Posterior vena cava (tissue), 2 donors: Measurements from ENCODE around the gene KCNQ1. TPM values are rescaled to one million over a fixed set of nuclear protein-coding genes. Genes with fewer than 3 reads are reported as not detected.
A peak's percentile ranks its signal among the peaks of the same experiment; 100 is the strongest.

Experiments used
- DNase-seq: peaks from one replicate; pipeline ENCODE4 v3.0.0-alpha.2; 2020; ENCODE audit warnings: low spot score
- intact Hi-C, 2 donors: fragments of 100-400 bp; cut with DNase I; formaldehyde crosslinking; loops; one replicate each; pipeline versions ENCODE4 v1.14.1 to v1.14.2; 2022 to 2023
- total RNA-seq, 2 donors: library from RNA; stranded (reverse); fragmentation: NEBNext Ultra II Directional; extraction: Animal tissue kit (Norgen Biotek cat#: 25700); gene quantifications; one replicate each; pipeline ENCODE4 v1.2.1, GENCODE V29; 2021
- donor health status: DM: yes; HTN: yes; CAD: no.
- donor health status: DM: yes; HTN: yes; CAD: no.

KCNQ1 gene
- total RNA-seq, 2 donors from 2014 or later: 4.7 to 7.2 TPM

GRCh38 chr11:2549080-2549479, 104.3 kb downstream of the KCNQ1 start:
- intact Hi-C loops: no loop called here
- DNase-seq: peak; percentile 73

GRCh38 chr11:2549491-2549875, 104.7 kb downstream of the KCNQ1 start:
- intact Hi-C loops: no loop called here
- DNase-seq: peak; percentile 66

GRCh38 chr11:2549876-2550605, 105.2 kb downstream of the KCNQ1 start:
- DNase-seq: peak; percentile 78
- intact Hi-C loops: no loop called here

GRCh38 chr11:2550606-2550970, 105.8 kb downstream of the KCNQ1 start:
- DNase-seq: no peak
- intact Hi-C loops: no loop called here

- intact Hi-C loops: no loop called here
- DNase-seq: peak; percentile 26
Measured at GRCh38 chr11:2551131-2551530, 106.3 kb downstream of the KCNQ1 start.

GRCh38 chr11:2552210-2552609, 107.4 kb downstream of the KCNQ1 start:
- intact Hi-C loops: no loop called here
- no peak for DNase-seq

- intact Hi-C loops: no loop called here
- no peak for DNase-seq
Measured at GRCh38 chr11:2553198-2553597, 108.4 kb downstream of the KCNQ1 start.

- intact Hi-C loops: loop anchor here in 1 of 2 donors (2.0 kb wide), 1 partner anchor 53 kb away; no protein-coding TSS in a partner anchor
Measured at GRCh38 chr11:2553886-2554285, 109.1 kb downstream of the KCNQ1 start.

GRCh38 chr11:2554338-2555207, 109.8 kb downstream of the KCNQ1 start:
- DNase-seq: peak; percentile 46
- intact Hi-C loops: loop anchor here in 1 of 2 donors (2.0 kb wide), 1 partner anchor 52 kb away; no protein-coding TSS in a partner anchor

More at GRCh38 chr11:2553886-2554285, 109.1 kb downstream of the KCNQ1 start:
- peak; percentile 30 for DNase-seq

GRCh38 chr11:2555336-2555735, 110.5 kb downstream of the KCNQ1 start:
- intact Hi-C loops: loop anchor here in 1 of 2 donors (2.0 kb wide), 1 partner anchor 51 kb away; no protein-coding TSS in a partner anchor
- peak; percentile 74 for DNase-seq

- DNase-seq: peak; percentile 72
- intact Hi-C loops: loop anchor here in 1 of 2 donors (2.0 kb wide), 1 partner anchor 51 kb away; no protein-coding TSS in a partner anchor
Measured at GRCh38 chr11:2555891-2556290, 111.1 kb downstream of the KCNQ1 start.

- intact Hi-C loops: no loop called here
- DNase-seq: peak; percentile 34
Measured at GRCh38 chr11:2557381-2557780, 112.6 kb downstream of the KCNQ1 start.

- intact Hi-C loops: no loop called here
- peak; percentile 72 for DNase-seq
Measured at GRCh38 chr11:2558397-2558796, 113.6 kb downstream of the KCNQ1 start.

- DNase-seq: peak; percentile 54
- intact Hi-C loops: no loop called here
Measured at GRCh38 chr11:2558861-2559526, 114.2 kb downstream of the KCNQ1 start.

GRCh38 chr11:2559527-2560311, 114.9 kb downstream of the KCNQ1 start:
- intact Hi-C loops: no loop called here
- peak; percentile 72 for DNase-seq

- intact Hi-C loops: no loop called here
Measured at GRCh38 chr11:2561696-2562581, 117.1 kb downstream of the KCNQ1 start.

GRCh38 chr11:2562890-2563212, 118.0 kb downstream of the KCNQ1 start:
- intact Hi-C loops: no loop called here
- no peak for DNase-seq

More at GRCh38 chr11:2561696-2562581, 117.1 kb downstream of the KCNQ1 start:
- DNase-seq: peak; percentile 78
